BE2C (cell line): ENCODE data around the gene IFNG-AS1.

Source experiments
- DNase-seq: peaks from one replicate; pipeline ENCODE4 v3.0.0-alpha.2; 2020
- H3K27me3 ChIP-seq: fragments of 250-450 bp; sonication (Bioruptor Pico); 2 replicates; pipeline ENCODE4 v1.5.1; 2020; ENCODE audit warnings: mild to moderate bottlenecking
- H3K36me3 ChIP-seq: fragments of 250-450 bp; sonication (Bioruptor Pico); 2 replicates; pipeline ENCODE4 v1.5.1; 2020; ENCODE audit warnings: mild to moderate bottlenecking
- H3K4me1 ChIP-seq: fragments of 250-450 bp; sonication (Bioruptor Pico); 2 replicates; pipeline ENCODE4 v1.5.1; 2020
- H3K4me3 ChIP-seq: 2 replicates; pipeline ENCODE4 v1.5.1; 2011; ENCODE audit warnings: low read depth, low read length
- H3K9me3 ChIP-seq: fragments of 250-450 bp; sonication (Bioruptor Pico); 2 replicates; pipeline ENCODE4 v1.5.1; 2020
- TF ChIP-seq, protein P1 (sequence below): IDR thresholded peaks from 2 replicates; pipeline ENCODE4 v1.5.1; 2012; ENCODE audit warnings: mild to moderate bottlenecking, low read depth, low read length

IFNG-AS1 gene

GRCh38 chr12:67944093-67944492, 45.2 kb upstream of the IFNG-AS1 start:
- no peak for DNase-seq
- TF ChIP-seq, protein P1, sequence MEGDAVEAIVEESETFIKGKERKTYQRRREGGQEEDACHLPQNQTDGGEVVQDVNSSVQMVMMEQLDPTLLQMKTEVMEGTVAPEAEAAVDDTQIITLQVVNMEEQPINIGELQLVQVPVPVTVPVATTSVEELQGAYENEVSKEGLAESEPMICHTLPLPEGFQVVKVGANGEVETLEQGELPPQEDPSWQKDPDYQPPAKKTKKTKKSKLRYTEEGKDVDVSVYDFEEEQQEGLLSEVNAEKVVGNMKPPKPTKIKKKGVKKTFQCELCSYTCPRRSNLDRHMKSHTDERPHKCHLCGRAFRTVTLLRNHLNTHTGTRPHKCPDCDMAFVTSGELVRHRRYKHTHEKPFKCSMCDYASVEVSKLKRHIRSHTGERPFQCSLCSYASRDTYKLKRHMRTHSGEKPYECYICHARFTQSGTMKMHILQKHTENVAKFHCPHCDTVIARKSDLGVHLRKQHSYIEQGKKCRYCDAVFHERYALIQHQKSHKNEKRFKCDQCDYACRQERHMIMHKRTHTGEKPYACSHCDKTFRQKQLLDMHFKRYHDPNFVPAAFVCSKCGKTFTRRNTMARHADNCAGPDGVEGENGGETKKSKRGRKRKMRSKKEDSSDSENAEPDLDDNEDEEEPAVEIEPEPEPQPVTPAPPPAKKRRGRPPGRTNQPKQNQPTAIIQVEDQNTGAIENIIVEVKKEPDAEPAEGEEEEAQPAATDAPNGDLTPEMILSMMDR = no peak

GRCh38 chr12:67952787-67953186, 36.5 kb upstream of the IFNG-AS1 start:
- DNase-seq = no peak
- TF ChIP-seq, protein P1 = no peak
- Histone ChIP-seq H3K4me3 (no peak overlapping the region), H3K9me3 (no peaks in the 10 kb centered on the region), H3K4me1 (no peaks in the 10 kb centered on the region), H3K36me3 (no peaks in the 10 kb centered on the region), H3K27me3 (no peaks in the 10 kb centered on the region)

More at GRCh38 chr12:67944093-67944492, 45.2 kb upstream of the IFNG-AS1 start:
- no peaks in the 10 kb centered on the region for H3K36me3 ChIP-seq
- no peak overlapping the region for H3K4me3 ChIP-seq
- peaks cover 4% of the 10 kb centered on the region; the same call in 1 of the 2 replicates for H3K27me3 ChIP-seq
- no peaks in the 10 kb centered on the region for H3K9me3 ChIP-seq
- H3K4me1 ChIP-seq = no peaks in the 10 kb centered on the region; the same call in 1 of the 2 replicates

DNA sequence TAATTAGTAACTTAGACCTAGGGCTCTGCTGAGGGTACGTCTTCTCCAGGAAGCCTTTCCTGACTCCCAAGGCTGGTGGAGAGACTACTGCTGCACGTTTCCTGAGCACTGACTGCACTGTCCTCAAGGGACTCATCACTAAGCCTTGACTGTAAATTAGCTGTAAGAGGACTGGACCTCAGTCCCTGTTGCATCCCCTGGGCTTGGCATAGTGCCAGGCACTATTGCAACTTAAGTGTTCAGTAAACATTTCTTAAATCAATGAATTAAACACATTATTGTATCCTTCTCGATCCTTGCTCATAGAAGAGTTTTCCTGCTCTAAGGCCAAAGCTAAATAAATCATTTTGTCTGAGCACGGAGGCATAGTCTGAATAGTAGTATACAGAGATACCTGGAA, 31.9 kb upstream of the IFNG-AS1 start:
- Histone ChIP-seq H3K9me3 (no peaks in the 10 kb centered on the region), H3K36me3 (no peaks in the 10 kb centered on the region), H3K27me3 (no peaks in the 10 kb centered on the region), H3K4me3 (no peak overlapping the region), H3K4me1 (no peaks in the 10 kb centered on the region)
- TF ChIP-seq, protein P1 = no peak
- DNase-seq = peak; percentile 10

GRCh38 chr12:67958187-67958586, 31.1 kb upstream of the IFNG-AS1 start:
- Histone ChIP-seq H3K27me3 (no peaks in the 10 kb centered on the region), H3K4me1 (no peaks in the 10 kb centered on the region), H3K9me3 (no peaks in the 10 kb centered on the region), H3K4me3 (no peak overlapping the region), H3K36me3 (no peaks in the 10 kb centered on the region)
- no peak for DNase-seq
- TF ChIP-seq, protein P1 = no peak

DNA sequence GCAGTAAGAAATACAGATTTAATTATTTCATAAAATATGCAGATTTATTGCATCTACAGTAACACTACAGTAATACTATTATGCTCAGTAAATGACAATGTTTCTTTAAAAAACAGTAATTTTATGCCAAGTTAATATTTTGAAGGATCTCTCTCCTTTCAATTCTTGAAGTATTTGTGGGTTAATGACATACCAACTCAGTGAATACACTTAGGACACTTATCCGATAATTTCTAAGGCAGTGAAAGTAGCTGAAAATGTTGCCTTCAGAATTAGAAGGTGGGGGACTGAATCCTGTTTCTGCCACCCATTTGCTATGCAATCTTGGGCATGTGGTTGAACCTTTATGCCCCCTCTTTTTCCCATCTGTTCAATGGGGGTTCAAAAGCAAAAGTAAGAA, 24.8 kb upstream of the IFNG-AS1 start:
- Histone ChIP-seq H3K9me3 (no peaks in the 10 kb centered on the region), H3K4me1 (no peaks in the 10 kb centered on the region), H3K4me3 (no peak overlapping the region), H3K27me3 (no peaks in the 10 kb centered on the region), H3K36me3 (no peaks in the 10 kb centered on the region)
- TF ChIP-seq, protein P1 = no peak
- DNase-seq = no peak

DNA sequence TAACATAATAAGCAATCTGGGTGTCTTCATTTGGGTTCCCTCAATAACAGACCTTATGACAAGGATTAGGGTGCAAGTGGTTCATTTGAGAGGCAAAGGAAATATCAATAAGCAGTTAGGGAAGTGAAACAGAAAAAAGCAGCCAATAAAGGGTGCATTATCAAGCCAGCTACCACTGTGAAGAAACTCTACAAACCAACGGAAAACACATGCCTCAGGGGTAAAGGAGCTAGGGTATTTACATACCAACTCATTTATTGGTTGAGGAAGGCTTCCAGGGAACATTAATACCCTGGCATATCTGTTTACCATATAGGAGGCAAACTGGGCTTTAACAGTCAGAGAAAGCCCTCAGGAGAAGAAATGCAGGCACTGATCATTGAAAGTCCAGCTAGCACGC, 22.7 kb upstream of the IFNG-AS1 start:
- H3K36me3 ChIP-seq = no peaks in the 10 kb centered on the region
- TF ChIP-seq, protein P1 = no peak
- H3K4me3 ChIP-seq = no peak overlapping the region
- no peaks in the 10 kb centered on the region for H3K27me3 ChIP-seq
- H3K4me1 ChIP-seq = no peaks in the 10 kb centered on the region
- no peaks in the 10 kb centered on the region for H3K9me3 ChIP-seq
- no peak for DNase-seq
